Measurements from ENCODE around the gene ZNF846.
"Not testable (repeated sequence)": the region's sequence is repeated elsewhere in the genome, so short reads cannot be mapped to it uniquely, and the experiment has no call there.

The ZNF846 gene

GRCh38 chr19:9782338-9782737, 13.8 kb upstream of the ZNF846 start:
- DNase-seq: no peak

GRCh38 chr19:9757544-9758501, 10.7 kb downstream of the ZNF846 start:
- no peak for DNase-seq

- no peak for DNase-seq
Measured at GRCh38 chr19:9752701-9753443, 15.7 kb downstream of the ZNF846 start.

GRCh38 chr19:9751446-9751845, 17.1 kb downstream of the ZNF846 start:
- no peak for DNase-seq

GRCh38 chr19:9741476-9742171, 26.9 kb downstream of the ZNF846 start:
- no peak for DNase-seq

- no peak for DNase-seq
Measured at GRCh38 chr19:9735986-9736385, 32.6 kb downstream of the ZNF846 start.

- DNase-seq: not testable (repeated sequence)
Measured at GRCh38 chr19:9730056-9730455, 38.5 kb downstream of the ZNF846 start.

GRCh38 chr19:9729162-9729561, 39.4 kb downstream of the ZNF846 start:
- DNase-seq: no peak

- no peak for DNase-seq
Measured at GRCh38 chr19:9727644-9728043, 40.9 kb downstream of the ZNF846 start.

GRCh38 chr19:9725508-9726201, 42.9 kb downstream of the ZNF846 start:
- not testable (repeated sequence) for DNase-seq

GRCh38 chr19:9724157-9724556, 44.4 kb downstream of the ZNF846 start:
- DNase-seq: no peak

GRCh38 chr19:9721861-9722260, 46.7 kb downstream of the ZNF846 start:
- DNase-seq: no peak

GRCh38 chr19:9720541-9720940, 48.0 kb downstream of the ZNF846 start:
- no peak for DNase-seq

GRCh38 chr19:9711815-9712214, 56.7 kb downstream of the ZNF846 start:
- DNase-seq: no peak

- DNase-seq: no peak
Measured at GRCh38 chr19:9709305-9709704, 59.2 kb downstream of the ZNF846 start.

GRCh38 chr19:9705836-9706235, 62.7 kb downstream of the ZNF846 start:
- no peak for DNase-seq

GRCh38 chr19:9702186-9702585, 66.4 kb downstream of the ZNF846 start:
- no peak for DNase-seq
